HEK293 (cell line): ENCODE results near the gene SEPTIN5.

Experiments used
- GLI2 ChIP-seq: fragments of 450-650 bp; formaldehyde crosslinking; IDR thresholded peaks from 2 replicates; pipeline ENCODE4; 2017; ENCODE audit warnings: missing biosample characterization, missing genetic modification characterization, low read depth, borderline replicate concordance
- GLIS1 ChIP-seq: fragments of 450-650 bp; formaldehyde crosslinking; IDR thresholded peaks from 2 replicates; pipeline ENCODE4 v1.5.1; 2016; ENCODE audit warnings: missing biosample characterization, missing genetic modification characterization
- KLF7 ChIP-seq: fragments of 450-650 bp; formaldehyde crosslinking; IDR thresholded peaks from 2 replicates; pipeline ENCODE4 v1.5.1; 2016; ENCODE audit warnings: missing biosample characterization, missing genetic modification characterization, borderline replicate concordance
- SCRT2 ChIP-seq: fragments of 450-650 bp; formaldehyde crosslinking; IDR thresholded peaks from 2 replicates; pipeline ENCODE4 v1.5.1; 2016; ENCODE audit warnings: missing biosample characterization, missing genetic modification characterization
- ZBTB20 ChIP-seq: fragments of 450-650 bp; formaldehyde crosslinking; IDR thresholded peaks from 2 replicates; pipeline ENCODE4 v1.5.1; 2016; ENCODE audit warnings: missing biosample characterization, missing genetic modification characterization
- ZEB2 ChIP-seq: fragments of 450-650 bp; formaldehyde crosslinking; IDR thresholded peaks from 2 replicates; pipeline ENCODE4 v1.5.1; 2016; ENCODE audit warnings: missing biosample characterization, missing genetic modification characterization
- ZFHX2 ChIP-seq: fragments of 450-650 bp; formaldehyde crosslinking; conservative IDR thresholded peaks from 2 replicates; pipeline ENCODE4 v1.5.1; 2016; ENCODE audit warnings: missing biosample characterization, missing genetic modification characterization
- ZFP69B ChIP-seq: fragments of 450-650 bp; formaldehyde crosslinking; IDR thresholded peaks from 2 replicates; pipeline ENCODE4 v1.5.1; 2016; ENCODE audit warnings: missing biosample characterization, missing genetic modification characterization
- ZNF155 ChIP-seq: fragments of 450-650 bp; formaldehyde crosslinking; IDR thresholded peaks from 2 replicates; pipeline ENCODE4 v1.5.1; 2016; ENCODE audit warnings: missing biosample characterization, missing genetic modification characterization
- ZNF2 ChIP-seq: fragments of 450-650 bp; formaldehyde crosslinking; IDR thresholded peaks from 2 replicates; pipeline ENCODE4 v1.5.1; 2016; ENCODE audit warnings: missing biosample characterization, missing genetic modification characterization
- ZNF292 ChIP-seq: fragments of 450-650 bp; formaldehyde crosslinking; IDR thresholded peaks from 2 replicates; pipeline ENCODE4 v1.5.1; 2016; ENCODE audit warnings: low read depth, missing biosample characterization, missing genetic modification characterization, borderline replicate concordance
- ZNF341 ChIP-seq: fragments of 450-650 bp; formaldehyde crosslinking; IDR thresholded peaks from 2 replicates; pipeline ENCODE4; 2016; ENCODE audit warnings: low read depth, missing biosample characterization, missing genetic modification characterization
- ZNF350 ChIP-seq: fragments of 450-650 bp; formaldehyde crosslinking; IDR thresholded peaks from 2 replicates; pipeline ENCODE4 v1.5.0; 2017; ENCODE audit warnings: missing biosample characterization, mild to moderate bottlenecking, missing genetic modification characterization
- ZNF473 ChIP-seq: fragments of 450-650 bp; formaldehyde crosslinking; IDR thresholded peaks from 2 replicates; pipeline ENCODE4 v1.5.1; 2017; ENCODE audit warnings: missing biosample characterization, missing genetic modification characterization
- ZNF664 ChIP-seq: fragments of 450-650 bp; formaldehyde crosslinking; IDR thresholded peaks from 2 replicates; pipeline ENCODE4 v1.5.1; 2016; ENCODE audit warnings: missing biosample characterization, missing genetic modification characterization
- ZNF768 ChIP-seq: fragments of 450-650 bp; formaldehyde crosslinking; IDR thresholded peaks from 2 replicates; pipeline ENCODE4 v1.5.1; 2018; ENCODE audit warnings: missing biosample characterization, mild to moderate bottlenecking, missing genetic modification characterization
- ZNF830 ChIP-seq: fragments of 450-650 bp; IDR thresholded peaks from 2 replicates; pipeline ENCODE4 v1.5.0; 2018; ENCODE audit warnings: missing biosample characterization, missing genetic modification characterization, low read depth, mild to moderate bottlenecking, moderate library complexity
- TF ChIP-seq, protein P1 (sequence below): fragments of 450-650 bp; formaldehyde crosslinking; IDR thresholded peaks from 2 replicates; pipeline ENCODE4 v1.5.1; 2016; ENCODE audit warnings: missing biosample characterization, missing genetic modification characterization, low read depth
- TF ChIP-seq, protein P2 (sequence below): fragments of 450-650 bp; formaldehyde crosslinking; IDR thresholded peaks from 2 replicates; pipeline ENCODE4 v1.5.1; 2016; ENCODE audit warnings: missing biosample characterization, missing genetic modification characterization
- TF ChIP-seq, protein P3 (sequence below): fragments of 450-650 bp; formaldehyde crosslinking; IDR thresholded peaks from 2 replicates; pipeline ENCODE4 v1.5.1; 2016; ENCODE audit warnings: missing biosample characterization, missing genetic modification characterization
- TF ChIP-seq, protein P4 (sequence below): fragments of 450-650 bp; formaldehyde crosslinking; IDR thresholded peaks from 2 replicates; pipeline ENCODE4 v1.5.1; 2016; ENCODE audit warnings: missing biosample characterization, missing genetic modification characterization
- TF ChIP-seq, protein P5 (sequence below): fragments of 450-650 bp; formaldehyde crosslinking; IDR thresholded peaks from 2 replicates; pipeline ENCODE4 v1.5.1; 2016; ENCODE audit warnings: missing biosample characterization, missing genetic modification characterization
- TF ChIP-seq, protein P6 (sequence below): fragments of 450-650 bp; formaldehyde crosslinking; IDR thresholded peaks from 2 replicates; pipeline ENCODE4 v1.5.1; 2016; ENCODE audit warnings: missing biosample characterization, missing genetic modification characterization
- TF ChIP-seq, protein P7 (sequence below): fragments of 450-650 bp; formaldehyde crosslinking; IDR thresholded peaks from 2 replicates; pipeline ENCODE4 v1.5.1; 2016; ENCODE audit warnings: missing biosample characterization, missing genetic modification characterization
- TF ChIP-seq, protein P8 (sequence below): fragments of 450-650 bp; formaldehyde crosslinking; IDR thresholded peaks from 2 replicates; pipeline ENCODE4 v1.5.1; 2016; ENCODE audit warnings: missing biosample characterization, missing genetic modification characterization

SEPTIN5 gene

DNA sequence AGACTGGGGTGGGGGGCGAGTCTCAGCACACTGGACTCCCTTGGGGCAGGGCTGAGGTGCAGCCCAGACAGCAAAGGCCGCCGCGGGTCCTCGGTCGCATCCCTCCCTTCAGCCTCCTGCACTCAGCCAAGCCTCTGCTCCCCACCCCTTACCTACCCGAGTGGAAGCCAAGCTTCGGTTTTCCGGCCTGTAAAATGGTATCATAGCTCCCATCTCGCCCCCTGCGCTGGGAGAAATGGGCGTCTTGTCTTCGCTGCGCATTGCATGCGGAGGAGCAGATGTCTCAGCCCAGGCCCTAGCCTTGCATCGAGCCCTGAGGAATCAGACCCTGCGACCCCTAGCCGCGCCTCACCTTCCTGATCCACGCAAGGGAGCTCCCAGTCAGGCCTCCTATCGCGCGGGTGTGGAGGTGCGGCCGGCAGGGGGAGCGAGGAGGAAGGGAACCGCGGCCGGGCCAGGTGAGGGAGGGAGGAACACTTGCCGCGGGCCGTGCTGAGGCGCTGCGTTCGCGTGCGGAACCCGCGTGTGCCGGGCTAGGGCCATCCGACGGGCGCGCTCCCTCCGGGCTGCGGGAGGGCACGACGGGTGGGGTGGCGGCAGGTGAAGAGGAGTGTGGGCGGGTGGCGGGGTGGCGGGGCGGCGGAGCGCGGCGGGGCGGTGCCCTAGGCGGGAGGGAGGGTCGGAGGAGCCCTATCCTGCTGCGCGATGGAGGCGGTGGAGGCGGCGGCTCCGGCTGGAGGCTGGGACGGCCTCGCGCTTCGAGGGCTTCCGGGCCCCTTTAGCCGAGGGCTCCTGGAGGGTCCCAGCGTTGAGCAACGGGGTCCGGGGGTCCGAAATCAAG lies 42.2 kb downstream of the SEPTIN5 start (continued):
- TF ChIP-seq ZNF350 (no peak), ZFP69B (tag by site-specific recombination) (0 out of 2 replicates have a peak, but pooled peaks have one; percentile 54), ZNF664 (tag by site-specific recombination) (no peak), GLIS1 (tag by site-specific recombination) (peak; percentile 87), ZNF341 (tag by site-specific recombination) (peak; percentile 88), ZNF2 (tag by site-specific recombination) (peak; percentile 47; the same call in 1 of the 2 replicates), GLI2 (tag by site-specific recombination) (no peak), ZNF473 (no peak), ZNF830 (tag by site-specific recombination) (no peak), ZNF292 (tag by site-specific recombination) (no peak), KLF7 (tag by site-specific recombination) (no peak), ZFHX2 (tag by site-specific recombination) (peak; percentile 86), ZNF768 (no peak), ZEB2 (peak; percentile 44; the same call in 1 of the 2 replicates), SCRT2 (no peak), ZBTB20 (tag by site-specific recombination) (peak; percentile 22; the same call in 1 of the 2 replicates), ZNF155 (tag by site-specific recombination) (no peak)
- TF ChIP-seq, protein P1, sequence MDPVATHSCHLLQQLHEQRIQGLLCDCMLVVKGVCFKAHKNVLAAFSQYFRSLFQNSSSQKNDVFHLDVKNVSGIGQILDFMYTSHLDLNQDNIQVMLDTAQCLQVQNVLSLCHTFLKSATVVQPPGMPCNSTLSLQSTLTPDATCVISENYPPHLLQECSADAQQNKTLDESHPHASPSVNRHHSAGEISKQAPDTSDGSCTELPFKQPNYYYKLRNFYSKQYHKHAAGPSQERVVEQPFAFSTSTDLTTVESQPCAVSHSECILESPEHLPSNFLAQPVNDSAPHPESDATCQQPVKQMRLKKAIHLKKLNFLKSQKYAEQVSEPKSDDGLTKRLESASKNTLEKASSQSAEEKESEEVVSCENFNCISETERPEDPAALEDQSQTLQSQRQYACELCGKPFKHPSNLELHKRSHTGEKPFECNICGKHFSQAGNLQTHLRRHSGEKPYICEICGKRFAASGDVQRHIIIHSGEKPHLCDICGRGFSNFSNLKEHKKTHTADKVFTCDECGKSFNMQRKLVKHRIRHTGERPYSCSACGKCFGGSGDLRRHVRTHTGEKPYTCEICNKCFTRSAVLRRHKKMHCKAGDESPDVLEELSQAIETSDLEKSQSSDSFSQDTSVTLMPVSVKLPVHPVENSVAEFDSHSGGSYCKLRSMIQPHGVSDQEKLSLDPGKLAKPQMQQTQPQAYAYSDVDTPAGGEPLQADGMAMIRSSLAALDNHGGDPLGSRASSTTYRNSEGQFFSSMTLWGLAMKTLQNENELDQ, result no peak
- TF ChIP-seq, protein P2, sequence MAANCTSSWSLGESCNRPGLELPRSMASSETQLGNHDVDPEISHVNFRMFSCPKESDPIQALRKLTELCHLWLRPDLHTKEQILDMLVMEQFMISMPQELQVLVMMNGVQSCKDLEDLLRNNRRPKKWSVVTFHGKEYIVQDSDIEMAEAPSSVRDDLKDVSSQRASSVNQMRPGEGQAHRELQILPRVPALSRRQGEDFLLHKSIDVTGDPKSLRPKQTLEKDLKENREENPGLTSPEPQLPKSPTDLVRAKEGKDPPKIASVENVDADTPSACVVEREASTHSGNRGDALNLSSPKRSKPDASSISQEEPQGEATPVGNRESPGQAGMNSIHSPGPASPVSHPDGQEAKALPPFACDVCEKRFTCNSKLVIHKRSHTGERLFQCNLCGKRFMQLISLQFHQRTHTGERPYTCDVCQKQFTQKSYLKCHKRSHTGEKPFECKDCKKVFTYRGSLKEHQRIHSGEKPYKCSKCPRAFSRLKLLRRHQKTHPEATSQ (tag by site-specific recombination), result no peak
- TF ChIP-seq, protein P3, sequence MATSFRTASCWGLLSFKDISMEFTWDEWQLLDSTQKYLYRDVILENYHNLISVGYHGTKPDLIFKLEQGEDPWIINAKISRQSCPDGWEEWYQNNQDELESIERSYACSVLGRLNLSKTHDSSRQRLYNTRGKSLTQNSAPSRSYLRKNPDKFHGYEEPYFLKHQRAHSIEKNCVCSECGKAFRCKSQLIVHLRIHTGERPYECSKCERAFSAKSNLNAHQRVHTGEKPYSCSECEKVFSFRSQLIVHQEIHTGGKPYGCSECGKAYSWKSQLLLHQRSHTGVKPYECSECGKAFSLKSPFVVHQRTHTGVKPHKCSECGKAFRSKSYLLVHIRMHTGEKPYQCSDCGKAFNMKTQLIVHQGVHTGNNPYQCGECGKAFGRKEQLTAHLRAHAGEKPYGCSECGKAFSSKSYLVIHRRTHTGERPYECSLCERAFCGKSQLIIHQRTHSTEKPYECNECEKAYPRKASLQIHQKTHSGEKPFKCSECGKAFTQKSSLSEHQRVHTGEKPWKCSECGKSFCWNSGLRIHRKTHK, result no peak
- TF ChIP-seq, protein P4, sequence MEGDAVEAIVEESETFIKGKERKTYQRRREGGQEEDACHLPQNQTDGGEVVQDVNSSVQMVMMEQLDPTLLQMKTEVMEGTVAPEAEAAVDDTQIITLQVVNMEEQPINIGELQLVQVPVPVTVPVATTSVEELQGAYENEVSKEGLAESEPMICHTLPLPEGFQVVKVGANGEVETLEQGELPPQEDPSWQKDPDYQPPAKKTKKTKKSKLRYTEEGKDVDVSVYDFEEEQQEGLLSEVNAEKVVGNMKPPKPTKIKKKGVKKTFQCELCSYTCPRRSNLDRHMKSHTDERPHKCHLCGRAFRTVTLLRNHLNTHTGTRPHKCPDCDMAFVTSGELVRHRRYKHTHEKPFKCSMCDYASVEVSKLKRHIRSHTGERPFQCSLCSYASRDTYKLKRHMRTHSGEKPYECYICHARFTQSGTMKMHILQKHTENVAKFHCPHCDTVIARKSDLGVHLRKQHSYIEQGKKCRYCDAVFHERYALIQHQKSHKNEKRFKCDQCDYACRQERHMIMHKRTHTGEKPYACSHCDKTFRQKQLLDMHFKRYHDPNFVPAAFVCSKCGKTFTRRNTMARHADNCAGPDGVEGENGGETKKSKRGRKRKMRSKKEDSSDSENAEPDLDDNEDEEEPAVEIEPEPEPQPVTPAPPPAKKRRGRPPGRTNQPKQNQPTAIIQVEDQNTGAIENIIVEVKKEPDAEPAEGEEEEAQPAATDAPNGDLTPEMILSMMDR, result peak; percentile 94
- TF ChIP-seq, protein P5, sequence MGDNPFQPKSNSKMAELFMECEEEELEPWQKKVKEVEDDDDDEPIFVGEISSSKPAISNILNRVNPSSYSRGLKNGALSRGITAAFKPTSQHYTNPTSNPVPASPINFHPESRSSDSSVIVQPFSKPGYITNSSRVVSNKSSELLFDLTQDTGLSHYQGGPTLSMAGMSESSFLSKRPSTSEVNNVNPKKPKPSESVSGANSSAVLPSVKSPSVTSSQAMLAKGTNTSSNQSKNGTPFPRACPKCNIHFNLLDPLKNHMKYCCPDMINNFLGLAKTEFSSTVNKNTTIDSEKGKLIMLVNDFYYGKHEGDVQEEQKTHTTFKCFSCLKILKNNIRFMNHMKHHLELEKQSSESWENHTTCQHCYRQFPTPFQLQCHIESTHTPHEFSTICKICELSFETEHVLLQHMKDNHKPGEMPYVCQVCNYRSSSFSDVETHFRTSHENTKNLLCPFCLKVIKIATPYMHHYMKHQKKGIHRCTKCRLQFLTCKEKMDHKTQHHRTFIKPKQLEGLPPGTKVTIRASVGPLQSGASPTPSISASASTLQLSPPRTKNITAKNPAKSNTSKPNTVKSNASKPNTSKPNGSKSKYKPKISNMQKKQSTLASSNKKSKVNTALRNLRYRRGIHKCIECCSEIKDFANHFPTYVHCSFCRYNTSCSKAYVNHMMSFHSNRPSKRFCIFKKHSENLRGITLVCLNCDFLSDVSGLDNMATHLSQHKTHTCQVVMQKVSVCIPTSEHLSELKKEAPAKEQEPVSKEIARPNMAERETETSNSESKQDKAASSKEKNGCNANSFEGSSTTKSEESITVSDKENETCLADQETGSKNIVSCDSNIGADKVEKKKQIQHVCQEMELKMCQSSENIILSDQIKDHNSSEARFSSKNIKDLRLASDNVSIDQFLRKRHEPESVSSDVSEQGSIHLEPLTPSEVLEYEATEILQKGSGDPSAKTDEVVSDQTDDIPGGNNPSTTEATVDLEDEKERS (tag by site-specific recombination), result no peak
- TF ChIP-seq, protein P6, sequence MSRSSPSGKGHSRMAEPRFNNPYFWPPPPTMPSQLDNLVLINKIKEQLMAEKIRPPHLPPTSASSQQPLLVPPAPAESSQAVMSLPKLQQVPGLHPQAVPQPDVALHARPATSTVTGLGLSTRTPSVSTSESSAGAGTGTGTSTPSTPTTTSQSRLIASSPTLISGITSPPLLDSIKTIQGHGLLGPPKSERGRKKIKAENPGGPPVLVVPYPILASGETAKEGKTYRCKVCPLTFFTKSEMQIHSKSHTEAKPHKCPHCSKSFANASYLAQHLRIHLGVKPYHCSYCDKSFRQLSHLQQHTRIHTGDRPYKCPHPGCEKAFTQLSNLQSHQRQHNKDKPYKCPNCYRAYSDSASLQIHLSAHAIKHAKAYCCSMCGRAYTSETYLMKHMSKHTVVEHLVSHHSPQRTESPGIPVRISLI, result no peak
- TF ChIP-seq, protein P7, sequence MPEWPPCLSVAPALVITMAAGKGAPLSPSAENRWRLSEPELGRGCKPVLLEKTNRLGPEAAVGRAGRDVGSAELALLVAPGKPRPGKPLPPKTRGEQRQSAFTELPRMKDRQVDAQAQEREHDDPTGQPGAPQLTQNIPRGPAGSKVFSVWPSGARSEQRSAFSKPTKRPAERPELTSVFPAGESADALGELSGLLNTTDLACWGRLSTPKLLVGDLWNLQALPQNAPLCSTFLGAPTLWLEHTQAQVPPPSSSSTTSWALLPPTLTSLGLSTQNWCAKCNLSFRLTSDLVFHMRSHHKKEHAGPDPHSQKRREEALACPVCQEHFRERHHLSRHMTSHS (tag by site-specific recombination), result no peak
- TF ChIP-seq, protein P8, sequence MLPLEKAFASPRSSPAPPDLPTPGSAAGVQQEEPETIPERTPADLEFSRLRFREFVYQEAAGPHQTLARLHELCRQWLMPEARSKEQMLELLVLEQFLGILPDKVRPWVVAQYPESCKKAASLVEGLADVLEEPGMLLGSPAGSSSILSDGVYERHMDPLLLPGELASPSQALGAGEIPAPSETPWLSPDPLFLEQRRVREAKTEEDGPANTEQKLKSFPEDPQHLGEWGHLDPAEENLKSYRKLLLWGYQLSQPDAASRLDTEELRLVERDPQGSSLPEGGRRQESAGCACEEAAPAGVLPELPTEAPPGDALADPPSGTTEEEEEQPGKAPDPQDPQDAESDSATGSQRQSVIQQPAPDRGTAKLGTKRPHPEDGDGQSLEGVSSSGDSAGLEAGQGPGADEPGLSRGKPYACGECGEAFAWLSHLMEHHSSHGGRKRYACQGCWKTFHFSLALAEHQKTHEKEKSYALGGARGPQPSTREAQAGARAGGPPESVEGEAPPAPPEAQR (tag by site-specific recombination), result no peak
